GM21528 (cell line): Measurements from ENCODE around the gene KCNMA1.

Source experiments
- ATAC-seq: cut with Tn5 transposase; IDR thresholded peaks from one replicate; pipeline ENCODE4 v1.9.1; 2021; ENCODE audit warnings: mild to moderate bottlenecking, moderate library complexity; ENCODE audit not compliant: unreplicated experiment, low FRiP score

KCNMA1 gene

DNA sequence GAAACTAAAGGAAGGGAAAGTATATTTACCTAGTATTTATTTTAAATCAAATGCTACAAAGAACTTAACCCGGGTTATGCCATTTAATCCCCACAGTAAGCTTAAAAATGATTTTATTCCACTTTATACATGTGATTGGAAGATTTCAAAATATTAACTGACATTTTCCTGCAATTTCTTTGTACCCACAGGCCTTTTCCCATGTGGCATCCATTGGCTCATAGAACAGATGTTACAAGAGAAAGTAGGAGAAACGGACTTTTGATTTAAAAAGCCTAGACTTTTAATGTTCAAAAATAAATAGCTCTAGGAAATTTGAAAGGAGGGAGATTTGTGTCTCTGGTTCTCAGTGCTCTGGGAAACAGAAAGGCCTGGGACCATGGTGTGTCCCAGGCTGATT, 807.9 kb downstream of the KCNMA1 start:
- no peak for ATAC-seq
